ENCODE measurements around the gene KIF6. TPM values are rescaled to one million over a fixed set of nuclear protein-coding genes. Genes with fewer than 3 reads are reported as not detected.

KIF6 gene
- total RNA-seq, 1 experiment from 2014 or later, result 2.7 TPM

DNA sequence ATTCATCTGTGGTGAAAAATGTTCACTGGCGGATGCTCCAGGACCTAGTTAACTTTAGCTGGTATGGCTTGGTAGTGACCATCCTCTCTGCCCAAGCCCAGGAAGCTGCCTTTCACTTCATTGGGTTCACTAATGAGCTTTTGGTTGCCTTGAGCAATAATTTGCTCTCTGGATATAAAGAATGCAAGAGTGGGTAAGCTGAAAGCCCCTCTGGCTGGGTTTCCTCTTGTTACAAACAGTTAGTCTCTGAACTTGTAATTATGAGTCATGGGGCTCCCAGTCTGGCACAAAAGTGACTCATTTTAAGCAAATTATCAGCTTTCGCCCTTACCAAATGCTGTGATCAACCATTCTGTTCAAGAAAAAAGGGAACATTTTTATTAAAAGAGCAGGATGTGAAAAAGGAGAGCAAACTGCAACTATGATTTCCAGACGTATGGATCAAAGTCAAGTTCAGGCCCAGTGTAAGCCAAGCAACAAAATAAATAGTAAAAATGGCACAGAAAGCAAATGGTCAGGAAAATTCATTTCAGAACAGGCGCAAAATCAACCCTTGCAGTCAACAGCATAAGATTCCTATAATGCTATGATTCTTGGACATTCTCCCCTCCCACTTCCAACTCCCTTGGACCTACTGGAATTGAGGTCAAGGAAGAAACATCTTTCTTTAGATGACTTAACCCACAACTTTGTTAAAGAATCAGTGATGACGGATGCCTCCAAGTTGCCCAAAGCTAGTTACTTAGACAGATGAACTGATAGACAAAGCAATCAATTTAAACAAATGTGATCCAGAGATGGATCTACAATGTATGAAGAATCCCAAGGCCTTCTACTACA lies 272.7 kb downstream of the KIF6 start:
- DNase-seq (ENCODE audit: low read depth), result peak; percentile 89

DNA sequence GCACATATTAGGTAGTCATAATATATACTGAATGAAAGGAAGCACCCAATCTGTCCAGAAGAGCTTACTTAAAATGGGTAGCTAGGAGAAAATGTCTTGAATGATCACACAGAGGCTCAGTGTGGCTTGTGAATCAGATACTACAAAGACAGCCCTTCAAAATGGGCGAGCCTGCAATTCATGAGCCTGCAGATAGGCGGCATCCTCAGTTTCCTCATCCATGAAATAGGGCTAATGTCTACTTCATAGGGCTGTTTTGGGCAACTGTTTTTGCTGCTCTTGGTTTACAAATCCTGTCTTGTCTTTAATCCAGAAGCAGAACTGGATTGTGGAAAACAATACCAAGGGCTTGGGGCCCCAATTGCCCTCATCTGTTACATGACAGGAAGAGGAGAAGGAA lies 273.4 kb downstream of the KIF6 start:
- no peak for DNase-seq (ENCODE audit: low read depth)

DNA sequence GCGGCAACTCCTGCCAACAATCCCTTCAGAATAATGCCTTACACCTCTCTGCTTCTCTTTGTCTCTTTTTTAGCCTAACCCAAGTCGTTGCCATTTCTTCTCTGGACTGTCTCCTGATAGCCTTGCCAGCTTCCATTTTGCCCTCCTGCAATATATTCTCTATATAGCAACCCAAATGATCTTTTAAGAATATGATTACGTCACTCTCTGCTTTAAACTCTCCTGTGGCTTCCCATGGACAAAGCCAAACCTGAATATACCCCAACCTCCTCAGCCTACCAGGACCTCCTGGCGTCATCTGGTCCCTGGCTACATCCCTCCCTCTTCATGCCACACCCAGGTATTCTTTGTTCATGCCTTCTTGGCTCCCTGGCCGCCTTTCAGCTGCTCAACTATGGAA lies 276.2 kb downstream of the KIF6 start:
- DNase-seq (ENCODE audit: low read depth), result no peak

DNA sequence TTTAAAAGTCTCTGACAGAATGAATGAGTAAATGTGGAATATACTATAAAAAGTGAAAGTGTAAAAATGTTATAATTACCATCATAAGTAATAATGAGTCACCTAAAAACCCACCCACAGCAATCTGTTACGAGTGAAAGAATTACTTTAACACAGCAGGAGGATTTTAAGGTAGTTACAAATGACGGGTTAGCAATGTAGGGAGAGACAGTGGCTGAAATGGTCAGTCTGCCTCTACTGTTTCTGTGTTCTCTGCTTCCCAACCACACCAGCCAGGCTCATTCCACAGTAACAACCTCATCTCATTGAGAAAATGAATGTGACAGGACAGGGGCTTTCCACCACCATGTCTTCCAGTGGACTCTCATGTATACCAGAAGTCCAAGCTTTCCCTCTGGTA lies 278.3 kb downstream of the KIF6 start:
- peak; percentile 4 for DNase-seq (ENCODE audit: low read depth)

DNA sequence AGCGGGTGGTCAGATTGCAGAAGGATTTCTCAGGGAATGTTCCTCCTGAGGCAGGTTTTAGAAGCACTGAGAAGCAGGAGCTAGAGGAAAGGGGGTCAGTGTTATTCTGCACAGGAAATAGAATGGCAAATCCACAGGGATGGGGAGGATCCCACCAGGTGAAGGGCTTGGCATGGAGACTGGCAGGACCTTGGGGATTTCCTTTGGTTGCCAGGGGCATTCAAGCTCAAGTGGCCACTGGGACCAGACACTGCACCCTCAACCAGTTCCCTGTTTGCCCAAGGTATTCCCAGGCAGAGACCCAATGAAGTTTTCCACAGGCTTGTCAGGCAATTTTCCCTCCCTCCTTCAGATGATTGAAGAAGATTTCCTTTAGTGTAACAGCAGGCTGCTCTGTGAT lies 279.5 kb downstream of the KIF6 start:
- no peak for DNase-seq (ENCODE audit: low read depth)

- DNase-seq (ENCODE audit: low read depth), result no peak
Measured at GRCh38 chr6:39444479-39445019, 280.7 kb downstream of the KIF6 start.

DNA sequence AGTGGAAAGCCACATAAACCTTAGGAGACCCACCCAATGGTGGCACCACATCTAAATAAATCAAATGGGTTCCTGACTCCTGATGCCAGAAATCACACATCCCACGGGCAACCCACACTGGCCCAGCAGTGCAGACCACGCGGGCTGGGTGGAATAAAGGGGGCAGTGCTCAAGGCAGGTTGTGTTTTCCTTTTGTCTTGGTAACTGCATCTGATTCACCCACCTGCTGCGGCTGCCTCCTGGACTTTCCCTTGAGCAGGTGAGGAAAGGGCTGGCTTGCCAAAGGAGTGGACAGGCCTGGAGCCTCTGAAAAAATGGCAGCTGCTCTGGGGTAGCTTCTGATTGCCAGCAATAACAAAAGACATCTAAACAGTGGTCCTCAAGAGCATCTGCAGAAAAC lies 283.2 kb downstream of the KIF6 start:
- DNase-seq (ENCODE audit: low read depth), result no peak

DNA sequence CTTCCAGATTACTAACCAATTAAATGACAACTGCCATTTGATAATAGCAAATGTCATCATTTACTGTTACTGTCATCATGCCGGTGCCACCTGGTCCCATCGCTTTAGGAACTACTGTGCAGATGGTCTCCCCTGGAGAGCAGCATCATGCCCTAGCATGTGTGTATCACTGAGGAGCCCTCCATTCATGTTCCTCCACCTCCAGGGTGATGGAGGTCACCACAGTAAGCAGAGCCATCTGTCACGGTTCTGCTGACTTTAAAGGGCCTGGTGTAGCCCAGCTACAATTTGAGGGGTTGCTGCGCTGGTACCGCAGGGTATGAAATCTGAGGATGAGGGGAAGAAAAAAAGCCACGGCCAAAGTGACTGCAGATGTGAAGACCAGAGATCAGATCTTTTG lies 283.9 kb downstream of the KIF6 start:
- no peak for DNase-seq (ENCODE audit: low read depth)

GRCh38 chr6:39440039-39440426 lies 285.2 kb downstream of the KIF6 start:
- no peak for DNase-seq (ENCODE audit: low read depth)

DNA sequence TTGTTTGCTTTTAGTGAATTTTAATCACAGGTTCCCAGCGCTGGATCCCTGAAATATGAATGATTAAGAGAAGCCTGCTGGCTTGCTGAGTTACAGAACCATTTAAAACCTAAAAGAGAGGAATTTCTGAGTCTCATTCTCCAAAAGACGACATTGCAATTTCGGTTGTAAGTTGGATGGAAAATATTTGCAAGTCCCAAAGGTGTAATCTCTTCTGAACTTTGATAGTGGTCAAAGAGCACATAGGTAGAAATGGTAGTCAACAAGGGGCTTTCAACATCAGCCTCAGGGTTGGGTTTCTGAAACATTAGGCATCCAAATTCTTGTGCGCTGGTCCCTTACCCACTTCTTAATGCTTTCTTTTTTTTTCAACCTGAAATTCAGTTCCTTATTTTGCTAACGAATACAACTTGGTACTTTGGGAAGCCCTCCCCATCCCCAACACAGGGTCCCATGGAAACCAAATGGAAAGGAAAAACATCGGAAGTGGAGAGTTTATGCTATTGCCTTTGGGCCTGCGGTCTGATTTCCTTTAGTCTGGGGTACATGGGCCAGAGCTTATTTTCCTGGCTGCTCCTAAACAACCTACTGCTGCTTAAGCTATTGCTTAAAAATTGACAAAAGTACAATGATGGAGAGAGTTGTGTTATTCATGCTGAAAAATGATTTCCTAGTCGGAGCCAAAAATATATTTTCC lies 285.7 kb downstream of the KIF6 start:
- DNase-seq (ENCODE audit: low read depth), result no peak

GRCh38 chr6:39433630-39434029 lies 291.6 kb downstream of the KIF6 start:
- DNase-seq (ENCODE audit: low read depth), result no peak

- no peak for DNase-seq (ENCODE audit: low read depth)
Measured at GRCh38 chr6:39432330-39433025, 292.7 kb downstream of the KIF6 start.

DNA sequence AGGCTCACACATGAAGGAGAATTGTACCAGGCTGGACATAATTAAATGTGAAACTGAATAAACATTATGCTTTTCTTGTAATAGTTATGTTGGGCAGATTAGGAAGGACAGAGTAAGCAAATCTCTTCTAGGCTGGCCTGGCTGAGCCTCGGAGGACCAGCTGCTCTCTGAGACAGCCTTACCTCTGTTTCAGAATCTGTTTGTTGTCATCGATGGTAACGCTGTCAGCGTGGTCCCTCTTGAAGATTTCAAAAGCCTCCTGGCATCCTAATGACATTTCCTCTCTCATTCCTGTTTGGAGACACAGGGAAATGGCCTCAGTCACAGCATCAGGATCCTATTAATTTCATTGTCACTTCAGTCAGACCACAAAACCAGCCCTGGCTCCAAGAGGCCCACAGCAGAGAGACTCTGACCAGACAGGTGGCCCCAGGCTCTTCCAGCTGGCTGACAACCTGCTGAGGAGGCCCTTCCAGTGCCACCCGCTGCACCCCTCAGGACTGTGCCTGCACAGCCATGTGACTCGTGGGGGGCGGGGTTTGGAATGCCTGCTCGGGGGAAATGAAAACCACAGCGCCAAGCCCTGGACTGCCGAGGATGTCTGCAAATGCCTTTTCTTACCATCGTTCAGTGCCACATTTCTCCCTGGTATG lies 294.2 kb downstream of the KIF6 start:
- DNase-seq (ENCODE audit: low read depth), result peak; percentile 82

DNA sequence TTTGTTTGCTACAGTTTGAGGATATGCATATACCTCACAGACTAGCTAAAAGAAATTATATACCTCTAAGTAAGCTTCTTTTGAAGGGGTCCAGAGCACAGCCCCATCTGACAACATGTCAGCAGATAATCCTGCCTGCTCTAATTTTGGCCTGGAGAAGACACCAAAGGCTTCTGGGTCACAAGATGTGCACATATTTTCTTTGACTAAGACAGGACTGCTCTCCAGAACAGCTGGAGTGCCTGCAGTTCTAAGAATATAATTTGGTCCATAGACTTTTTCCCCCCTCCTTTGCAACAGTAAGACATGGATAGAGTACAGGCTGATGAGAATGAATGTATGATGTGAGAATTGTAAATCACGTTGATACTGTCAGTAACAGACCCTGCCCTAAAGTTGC lies 294.8 kb downstream of the KIF6 start:
- no peak for DNase-seq (ENCODE audit: low read depth)

DNA sequence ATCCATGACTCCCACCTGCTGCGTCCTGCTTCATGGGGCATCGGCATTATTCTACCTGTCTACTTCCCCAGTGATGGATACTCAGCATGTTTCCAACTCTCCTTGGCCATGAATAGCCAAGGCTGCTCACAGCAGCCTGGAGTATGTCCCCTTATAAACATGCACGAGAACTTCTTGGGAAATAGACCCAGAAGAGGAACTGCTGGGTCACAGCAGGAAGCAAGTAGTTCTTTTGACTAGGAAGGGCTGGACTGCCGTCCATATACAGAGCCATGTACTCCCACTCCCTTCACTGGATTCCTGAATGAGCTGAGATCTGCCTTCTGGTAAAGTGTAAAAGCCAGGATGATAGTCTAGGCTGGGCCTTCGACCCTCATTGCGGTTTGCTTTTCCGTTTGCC lies 296.4 kb downstream of the KIF6 start:
- no peak for DNase-seq (ENCODE audit: low read depth)

DNA sequence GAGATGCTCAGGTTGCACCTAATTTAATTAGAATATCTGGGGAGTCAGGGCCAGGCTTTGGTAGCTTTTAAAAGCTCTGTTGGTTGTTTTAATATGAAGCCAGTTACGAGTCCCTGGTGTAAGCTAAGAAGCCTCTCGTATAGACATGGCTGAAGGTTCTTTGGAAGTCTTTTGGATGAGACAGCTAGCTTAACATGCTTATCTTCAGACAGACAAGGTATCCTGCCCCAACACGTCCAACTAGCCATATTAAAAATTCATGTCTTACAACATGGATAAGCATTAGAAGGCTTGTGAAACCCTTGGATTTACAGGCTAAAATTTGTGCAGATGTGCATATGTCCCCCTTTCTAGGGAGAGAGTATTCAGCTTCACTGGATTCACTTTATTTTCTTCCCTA lies 297.1 kb downstream of the KIF6 start:
- DNase-seq (ENCODE audit: low read depth), result no peak

GRCh38 chr6:39426073-39426456 lies 299.1 kb downstream of the KIF6 start:
- DNase-seq (ENCODE audit: low read depth), result peak; percentile 86

DNA sequence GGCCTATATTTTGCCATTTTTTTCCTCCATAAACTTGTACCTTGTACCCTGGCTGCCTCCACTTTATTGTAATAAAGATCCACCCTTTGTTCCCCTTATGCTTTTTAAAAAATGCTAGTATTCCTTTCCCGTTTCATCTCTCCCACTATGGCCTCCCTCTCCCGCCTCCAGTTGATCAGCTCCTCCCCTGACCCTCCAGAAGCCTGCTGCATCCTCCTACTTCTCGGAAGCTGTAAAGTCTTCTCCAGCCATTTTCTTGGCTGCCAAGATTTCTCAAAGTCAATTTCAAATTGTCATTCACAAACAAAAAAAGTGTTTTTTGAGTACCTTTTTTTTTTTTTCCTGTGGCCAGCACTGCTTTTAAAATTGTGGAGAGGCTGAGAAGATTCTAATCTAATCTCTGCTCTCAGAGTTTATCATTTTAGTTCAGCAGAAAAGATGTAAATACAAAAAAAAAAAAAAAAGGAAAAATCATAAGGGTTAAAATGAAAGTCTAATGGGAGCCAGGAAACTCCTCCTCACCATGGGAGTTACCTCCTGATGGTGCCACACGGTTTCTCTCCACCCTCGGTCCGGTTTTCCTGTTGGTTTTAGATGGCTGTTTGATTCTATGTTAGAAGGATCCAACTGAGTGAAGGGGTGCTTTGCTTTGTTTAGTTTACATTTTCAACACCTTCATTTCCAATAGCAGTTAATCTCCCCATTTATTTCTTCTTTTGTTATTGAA lies 299.7 kb downstream of the KIF6 start:
- DNase-seq (ENCODE audit: low read depth), result peak; percentile 66

DNA sequence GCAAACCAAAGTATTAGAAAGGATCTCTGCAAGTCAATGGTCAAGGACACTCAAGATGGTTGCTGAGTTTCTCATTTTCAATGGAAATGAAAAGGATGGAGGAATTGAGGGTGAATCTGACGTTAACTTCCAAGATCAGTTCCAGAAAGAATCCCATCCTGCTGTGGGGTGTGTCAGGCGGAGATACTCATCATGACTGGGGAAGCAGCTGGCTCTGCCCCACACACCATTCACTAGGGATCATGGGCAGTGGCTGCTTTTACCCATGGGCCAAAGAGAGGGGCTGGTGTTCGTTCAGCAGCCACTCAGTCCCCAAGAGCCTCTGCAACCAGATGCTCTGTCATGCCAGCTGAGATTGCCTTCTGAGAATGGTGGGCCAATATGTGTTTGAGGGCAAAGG lies 300.4 kb downstream of the KIF6 start:
- no peak for DNase-seq (ENCODE audit: low read depth)

- no peak for DNase-seq (ENCODE audit: low read depth)
Measured at GRCh38 chr6:39422238-39422637, 303.0 kb downstream of the KIF6 start.
